ENCODE data around the gene ZNF436.

- TF ChIP-seq CTCF (IDR thresholded peaks at IDR 0.05) (no peak), POLR2A (IDR thresholded peaks at IDR 0.05) (no peak)
Measured at GRCh38 chr1:23366146-23366545, 3.5 kb downstream of the ZNF436 start.
